GM18520 (cell line): ENCODE measurements around the gene C19orf33.
A peak's percentile ranks its signal among the peaks of the same experiment; 100 is the strongest.
"Not testable (repeated sequence)": the region's sequence is repeated elsewhere in the genome, so short reads cannot be mapped to it uniquely, and the experiment has no call there.

Source experiments
- ATAC-seq: cut with Tn5 transposase; IDR thresholded peaks from one replicate; pipeline ENCODE4 v1.9.1; 2021; ENCODE audit not compliant: unreplicated experiment

The C19orf33 gene

DNA sequence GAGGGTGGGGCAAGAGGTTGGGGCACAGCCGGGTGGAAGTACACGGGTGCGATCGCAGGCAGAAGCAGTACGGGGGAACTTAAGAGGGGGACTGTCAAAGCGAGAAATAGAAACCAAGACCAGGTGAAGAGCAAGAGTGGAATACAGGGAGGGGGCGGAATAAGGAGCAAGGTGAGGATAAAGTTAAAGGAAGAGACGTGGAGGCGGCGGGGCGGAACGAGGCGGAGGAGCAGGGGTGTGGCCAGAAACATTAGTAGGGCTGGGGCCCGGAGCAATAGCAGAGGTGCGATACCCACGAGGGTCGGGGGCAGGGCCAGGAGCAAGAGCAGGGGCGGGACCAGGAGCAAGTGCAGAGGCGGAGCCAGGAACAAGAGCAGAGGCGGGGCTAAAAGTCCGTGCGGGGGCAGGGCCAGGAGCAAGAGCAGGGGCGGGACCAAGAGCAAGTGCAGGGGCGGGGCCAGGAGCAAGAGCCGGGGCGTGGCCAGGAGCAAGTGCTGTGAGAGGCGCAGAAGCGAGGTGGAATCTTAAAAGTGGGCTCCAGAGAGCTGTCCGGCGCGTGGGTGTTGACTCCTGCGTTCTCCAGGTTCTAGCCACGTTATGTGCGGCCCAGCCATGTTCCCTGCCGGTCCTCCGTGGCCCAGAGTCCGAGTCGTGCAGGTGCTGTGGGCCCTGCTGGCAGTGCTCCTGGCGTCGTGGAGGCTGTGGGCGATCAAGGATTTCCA, 32.7 kb downstream of the C19orf33 start:
- ATAC-seq = peak; percentile 25

GRCh38 chr19:38337360-38337653, 33.3 kb downstream of the C19orf33 start:
- no peak for ATAC-seq

DNA sequence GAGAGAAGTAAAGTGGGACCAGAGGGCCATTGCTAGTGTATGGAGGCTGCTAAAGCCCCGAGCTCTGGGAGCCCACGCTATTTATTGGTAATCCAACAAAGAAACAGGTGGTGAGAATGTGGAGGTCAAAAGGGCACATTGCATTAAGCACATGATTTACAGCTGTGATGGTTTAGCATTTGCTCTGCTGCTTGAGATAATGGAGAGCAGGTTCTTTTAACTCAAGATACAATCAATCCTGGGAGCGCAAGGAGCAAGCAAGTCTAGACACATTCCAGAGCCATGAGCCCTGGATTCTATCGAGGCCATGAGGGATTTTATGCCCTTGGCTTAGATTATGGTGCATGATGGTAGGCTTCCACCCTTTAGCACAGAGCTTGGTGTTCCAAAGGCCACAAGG, 35.0 kb downstream of the C19orf33 start:
- ATAC-seq = not testable (repeated sequence)

DNA sequence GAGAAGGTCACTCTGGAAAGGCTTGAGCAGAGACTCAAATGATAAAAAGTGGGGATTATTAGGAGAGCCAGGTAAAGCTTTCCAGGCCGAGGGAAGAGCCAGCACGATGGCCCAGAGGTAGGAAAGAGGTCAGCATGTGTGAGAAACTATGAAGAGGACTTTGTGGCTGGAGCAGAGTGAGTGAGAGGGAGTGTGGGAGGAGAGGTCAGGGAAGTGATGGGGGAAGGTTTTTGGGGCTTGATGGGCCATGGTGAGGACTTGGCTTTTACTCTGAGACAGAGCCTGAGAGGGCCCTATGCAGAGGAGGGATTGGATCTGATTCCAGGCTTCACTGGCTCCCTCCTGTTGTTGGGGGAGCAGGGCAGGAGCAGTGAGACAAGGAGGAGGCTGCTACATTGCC, 36.9 kb downstream of the C19orf33 start:
- ATAC-seq = no peak

DNA sequence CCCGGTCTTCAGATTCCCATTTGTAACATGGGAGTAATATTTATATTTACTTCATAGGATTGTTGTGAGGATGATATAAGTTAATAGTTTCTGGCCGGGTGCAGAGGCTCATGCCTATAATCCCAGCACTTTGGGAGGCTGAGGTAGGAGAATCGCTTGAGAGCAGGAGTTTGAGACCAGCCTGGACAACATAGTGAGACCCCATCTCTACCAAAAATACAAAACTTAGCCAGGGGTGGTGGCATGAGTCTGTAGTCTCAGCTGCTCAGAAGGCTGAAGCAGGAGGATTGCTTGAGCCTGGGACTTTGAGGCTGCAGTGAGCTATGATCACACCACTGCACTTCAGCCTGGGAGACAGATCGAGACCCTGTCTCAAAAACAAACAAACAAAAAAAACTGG, 42.8 kb downstream of the C19orf33 start:
- ATAC-seq = no peak

- ATAC-seq = no peak
Observed at GRCh38 chr19:38350883-38351282, 46.8 kb downstream of the C19orf33 start.

DNA sequence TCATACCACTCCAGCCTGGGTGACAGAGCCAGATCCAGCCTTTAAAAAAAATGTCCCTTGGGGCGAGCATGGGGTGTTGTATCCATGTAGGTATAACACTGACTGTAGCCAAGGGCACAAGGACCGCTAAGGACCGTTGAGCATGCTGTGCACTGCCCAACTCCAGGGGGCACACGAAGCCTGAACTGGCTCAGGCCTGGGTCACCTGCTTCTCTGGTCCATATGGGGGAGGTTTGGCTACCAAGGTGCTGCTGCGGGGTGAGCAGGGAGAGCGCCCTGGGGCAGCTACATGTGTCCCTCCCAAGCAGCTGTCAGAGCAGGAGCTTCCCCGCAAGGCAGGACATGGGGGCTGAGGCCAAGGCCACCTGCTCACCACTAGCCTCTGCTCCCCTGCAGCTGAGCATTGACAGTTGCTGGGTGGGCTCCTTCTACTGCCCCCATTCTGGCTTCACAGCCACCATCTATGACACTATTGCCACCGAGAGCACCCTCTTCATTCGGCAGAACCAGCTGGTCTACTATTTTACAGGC, 47.9 kb downstream of the C19orf33 start:
- ATAC-seq = no peak

GRCh38 chr19:38352611-38353010, 48.6 kb downstream of the C19orf33 start:
- ATAC-seq = no peak
